Activated CD8-positive, alpha-beta memory T cell treated with anti-CD3 and anti-CD28 coated beads, Interleukin-2, amount 50 U/mL, for 1 hour (primary cell): ENCODE measurements around the gene BICC1.

Source experiments
- DNase-seq: peaks from one replicate; pipeline ENCODE4 v3.0.0-alpha.2; 2020; ENCODE audit errors: extremely low read depth

BICC1 gene

GRCh38 chr10:58512491-58513187 lies at the start of gene BICC1:
Gene BICC1, plus strand, starts transcription at chr10:58512872. Its CDS starts 272 bp downstream, at chr10:58513144.
- DNase-seq = no peak

GRCh38 chr10:58464956-58465355 lies 47.7 kb upstream of the BICC1 start:
- DNase-seq = no peak

GRCh38 chr10:58465629-58466028 lies 47.0 kb upstream of the BICC1 start:
- no peak for DNase-seq

GRCh38 chr10:58467931-58468635 lies 44.6 kb upstream of the BICC1 start:
- DNase-seq = no peak

GRCh38 chr10:58473976-58474375 lies 38.7 kb upstream of the BICC1 start:
- no peak for DNase-seq

- DNase-seq = no peak
These were observed 37.1 kb upstream of the BICC1 start for GRCh38 chr10:58475322-58476277.

GRCh38 chr10:58477122-58477521 lies 35.5 kb upstream of the BICC1 start:
- no peak for DNase-seq

GRCh38 chr10:58477902-58478301 lies 34.8 kb upstream of the BICC1 start:
- no peak for DNase-seq

GRCh38 chr10:58479045-58479444 lies 33.6 kb upstream of the BICC1 start:
- no peak for DNase-seq

- no peak for DNase-seq
These were observed 32.4 kb upstream of the BICC1 start for GRCh38 chr10:58480321-58480720.

- no peak for DNase-seq
These were observed 31.0 kb upstream of the BICC1 start for GRCh38 chr10:58481569-58482109.

GRCh38 chr10:58486821-58487220 lies 25.9 kb upstream of the BICC1 start:
- no peak for DNase-seq

GRCh38 chr10:58488921-58489320 lies 23.8 kb upstream of the BICC1 start:
- DNase-seq = no peak

- no peak for DNase-seq
These were observed 9.7 kb upstream of the BICC1 start for GRCh38 chr10:58502956-58503355.

- DNase-seq = no peak
These were observed 4.4 kb upstream of the BICC1 start for GRCh38 chr10:58508316-58508715.

GRCh38 chr10:58511765-58512490 lies 744 bp upstream of the BICC1 start:
- DNase-seq = no peak

- no peak for DNase-seq
These were observed 777 bp downstream of the BICC1 start for GRCh38 chr10:58513188-58514110.

- DNase-seq = no peak
These were observed 1.6 kb downstream of the BICC1 start for GRCh38 chr10:58514111-58514770.

- DNase-seq = no peak
These were observed 2.7 kb downstream of the BICC1 start for GRCh38 chr10:58515291-58515941.
